ENCODE results near the gene LRRC49.
A peak's percentile ranks its signal among the peaks of the same experiment; 100 is the strongest.

LRRC49 gene

DNA sequence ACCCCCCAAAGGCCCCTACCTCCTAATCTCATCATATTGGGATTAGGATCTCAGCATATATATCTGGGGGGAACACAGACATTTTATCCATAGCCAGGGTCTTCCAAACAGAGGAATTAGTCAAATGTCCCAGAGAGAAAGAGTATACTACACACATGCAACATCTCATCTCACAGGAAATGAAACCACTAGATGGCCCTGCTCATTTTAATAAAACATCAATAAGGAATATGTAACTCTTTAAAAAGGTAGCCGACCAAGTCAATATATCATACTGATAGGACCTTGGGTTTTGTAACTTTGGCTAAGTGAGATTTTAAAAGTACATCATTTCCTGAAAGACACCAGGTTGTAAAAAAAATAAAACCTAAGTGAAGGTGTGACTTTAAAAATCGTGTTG, 177.1 kb downstream of the LRRC49 start:
- H3K4me1 ChIP-seq (ENCODE audit: insufficient read depth, low read length, poor library complexity, severe bottlenecking) = peaks cover 34% of the 10 kb centered on the region
- no peaks in the 10 kb centered on the region for H3K27me3 ChIP-seq (ENCODE audit: insufficient read depth, low read length, poor library complexity, severe bottlenecking)
- no peak overlapping the region for H3K4me3 ChIP-seq (ENCODE audit: low read length, poor library complexity, severe bottlenecking)
- no peaks in the 10 kb centered on the region for H4K20me1 ChIP-seq (ENCODE audit: insufficient read depth, low read length, poor library complexity, severe bottlenecking)
- no peaks in the 10 kb centered on the region for H3K36me3 ChIP-seq (ENCODE audit: insufficient read depth, low read length)
- H3K9me3 ChIP-seq (ENCODE audit: insufficient read depth, low read depth, low read length) = no peaks in the 10 kb centered on the region
- no peak for TF ChIP-seq EZH2phosphoT487 (IDR thresholded peaks at IDR 0.05; ENCODE audit: borderline replicate concordance)
- TF ChIP-seq, protein P1, sequence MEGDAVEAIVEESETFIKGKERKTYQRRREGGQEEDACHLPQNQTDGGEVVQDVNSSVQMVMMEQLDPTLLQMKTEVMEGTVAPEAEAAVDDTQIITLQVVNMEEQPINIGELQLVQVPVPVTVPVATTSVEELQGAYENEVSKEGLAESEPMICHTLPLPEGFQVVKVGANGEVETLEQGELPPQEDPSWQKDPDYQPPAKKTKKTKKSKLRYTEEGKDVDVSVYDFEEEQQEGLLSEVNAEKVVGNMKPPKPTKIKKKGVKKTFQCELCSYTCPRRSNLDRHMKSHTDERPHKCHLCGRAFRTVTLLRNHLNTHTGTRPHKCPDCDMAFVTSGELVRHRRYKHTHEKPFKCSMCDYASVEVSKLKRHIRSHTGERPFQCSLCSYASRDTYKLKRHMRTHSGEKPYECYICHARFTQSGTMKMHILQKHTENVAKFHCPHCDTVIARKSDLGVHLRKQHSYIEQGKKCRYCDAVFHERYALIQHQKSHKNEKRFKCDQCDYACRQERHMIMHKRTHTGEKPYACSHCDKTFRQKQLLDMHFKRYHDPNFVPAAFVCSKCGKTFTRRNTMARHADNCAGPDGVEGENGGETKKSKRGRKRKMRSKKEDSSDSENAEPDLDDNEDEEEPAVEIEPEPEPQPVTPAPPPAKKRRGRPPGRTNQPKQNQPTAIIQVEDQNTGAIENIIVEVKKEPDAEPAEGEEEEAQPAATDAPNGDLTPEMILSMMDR (conservative IDR thresholded peaks at IDR 0.05; ENCODE audit: low read length) = peak; percentile 56
- H3K4me2 ChIP-seq (ENCODE audit: low read depth, low read length, poor library complexity, severe bottlenecking) = peak overlapping the region; percentile 11
- peak overlapping the region; percentile 75 for H2AFZ ChIP-seq (ENCODE audit: low read length)
- H3K79me2 ChIP-seq (ENCODE audit: insufficient read depth, low read length) = no peaks in the 10 kb centered on the region
- H3K9me2 ChIP-seq (replicated peaks; ENCODE audit: low read depth, low read length) = no peaks in the 10 kb centered on the region
- H3F3A ChIP-seq (ENCODE audit: low read depth) = no peaks in the 10 kb centered on the region
- no peak overlapping the region for H3K9ac ChIP-seq (ENCODE audit: low read depth, low read length, poor library complexity, severe bottlenecking)

DNA sequence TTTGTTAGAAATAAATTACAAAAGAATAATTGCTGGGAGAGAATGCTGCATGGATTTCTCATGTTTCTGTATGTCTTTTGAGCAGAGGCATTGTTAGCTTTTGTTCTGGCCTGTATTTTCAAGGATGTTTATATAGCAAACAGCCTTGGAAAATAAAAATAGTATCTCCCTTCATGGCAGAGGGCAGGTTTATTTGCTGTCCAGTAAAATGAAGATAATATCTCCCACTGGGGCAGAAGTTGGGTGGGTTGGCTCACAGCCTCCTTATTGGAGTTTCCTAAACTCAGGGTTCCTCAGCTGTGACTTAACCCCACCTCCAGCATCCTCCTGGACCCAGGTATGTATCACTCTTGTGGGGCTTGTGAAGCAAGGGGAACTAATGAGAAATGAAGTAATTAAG, 178.9 kb downstream of the LRRC49 start:
- no peak for TF ChIP-seq EZH2phosphoT487 (IDR thresholded peaks at IDR 0.05; ENCODE audit: borderline replicate concordance)
- TF ChIP-seq, protein P1 (conservative IDR thresholded peaks at IDR 0.05; ENCODE audit: low read length) = no peak
- Histone ChIP-seq H3K4me2 (ENCODE audit: low read depth, low read length, poor library complexity, severe bottlenecking) (no peak overlapping the region), H3K9me2 (replicated peaks; ENCODE audit: low read depth, low read length) (no peaks in the 10 kb centered on the region)

DNA sequence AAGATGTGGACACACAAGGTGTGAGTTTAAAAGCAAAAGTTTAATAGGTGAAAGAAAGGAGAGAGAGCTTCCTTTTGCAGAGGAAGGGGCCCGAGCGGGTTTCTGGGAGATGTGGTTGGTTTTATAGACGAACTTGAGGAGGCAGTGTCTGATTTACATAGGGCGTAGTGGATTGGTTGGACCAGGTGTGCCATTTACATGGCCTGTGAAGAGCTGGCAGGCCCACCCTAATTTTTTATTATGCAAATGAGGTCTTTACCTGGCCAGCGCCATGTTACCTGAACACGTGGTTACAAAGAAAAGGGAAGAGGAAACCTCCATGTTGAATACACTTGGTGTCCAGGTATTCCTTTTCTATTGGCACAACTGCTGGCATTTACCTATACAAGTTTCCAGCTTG, 179.8 kb downstream of the LRRC49 start:
- Histone ChIP-seq H3K27me3 (ENCODE audit: insufficient read depth, low read length, poor library complexity, severe bottlenecking) (no peaks in the 10 kb centered on the region), H3K9ac (ENCODE audit: low read depth, low read length, poor library complexity, severe bottlenecking) (no peak overlapping the region), H3K79me2 (ENCODE audit: insufficient read depth, low read length) (no peaks in the 10 kb centered on the region), H3F3A (ENCODE audit: low read depth) (no peaks in the 10 kb centered on the region), H3K36me3 (ENCODE audit: insufficient read depth, low read length) (no peaks in the 10 kb centered on the region), H3K4me3 (ENCODE audit: low read length, poor library complexity, severe bottlenecking) (no peak overlapping the region), H3K4me1 (ENCODE audit: insufficient read depth, low read length, poor library complexity, severe bottlenecking) (peaks cover 40% of the 10 kb centered on the region), H4K20me1 (ENCODE audit: insufficient read depth, low read length, poor library complexity, severe bottlenecking) (no peaks in the 10 kb centered on the region), H3K9me3 (ENCODE audit: insufficient read depth, low read depth, low read length) (no peaks in the 10 kb centered on the region), H2AFZ (ENCODE audit: low read length) (no peak overlapping the region), H3K4me2 (ENCODE audit: low read depth, low read length, poor library complexity, severe bottlenecking) (no peak overlapping the region), H3K9me2 (replicated peaks; ENCODE audit: low read depth, low read length) (no peaks in the 10 kb centered on the region)
- TF ChIP-seq, protein P1 (conservative IDR thresholded peaks at IDR 0.05; ENCODE audit: low read length) = no peak
- no peak for TF ChIP-seq EZH2phosphoT487 (IDR thresholded peaks at IDR 0.05; ENCODE audit: borderline replicate concordance)

More for the DNA sequence above, 178.9 kb downstream of the LRRC49 start:
- Histone ChIP-seq H2AFZ (ENCODE audit: low read length) (peak overlapping the region; percentile 89; the same call in 1 of the 2 replicates), H3K36me3 (ENCODE audit: insufficient read depth, low read length) (no peaks in the 10 kb centered on the region), H3K9me3 (ENCODE audit: insufficient read depth, low read depth, low read length) (no peaks in the 10 kb centered on the region), H3K4me3 (ENCODE audit: low read length, poor library complexity, severe bottlenecking) (no peak overlapping the region), H3F3A (ENCODE audit: low read depth) (no peaks in the 10 kb centered on the region), H3K4me1 (ENCODE audit: insufficient read depth, low read length, poor library complexity, severe bottlenecking) (peaks cover 34% of the 10 kb centered on the region), H3K27me3 (ENCODE audit: insufficient read depth, low read length, poor library complexity, severe bottlenecking) (no peaks in the 10 kb centered on the region), H4K20me1 (ENCODE audit: insufficient read depth, low read length, poor library complexity, severe bottlenecking) (no peaks in the 10 kb centered on the region), H3K9ac (ENCODE audit: low read depth, low read length, poor library complexity, severe bottlenecking) (no peak overlapping the region), H3K79me2 (ENCODE audit: insufficient read depth, low read length) (no peaks in the 10 kb centered on the region)

Data from Loucy (cell line).